ENCODE results near the gene CDPF1.

The CDPF1 gene

GRCh38 chr22:46280063-46280817 is 30.1 kb upstream of the CDPF1 start:
- no peak for TF ChIP-seq CTCF (IDR thresholded peaks at IDR 0.05; ENCODE audit: low read length, missing control alignments)
- no peak overlapping the region for H3K4me3 ChIP-seq (replicated peaks; ENCODE audit: low read depth, low read length)
- DNase-seq (ENCODE audit: low read depth), result no peak

DNA sequence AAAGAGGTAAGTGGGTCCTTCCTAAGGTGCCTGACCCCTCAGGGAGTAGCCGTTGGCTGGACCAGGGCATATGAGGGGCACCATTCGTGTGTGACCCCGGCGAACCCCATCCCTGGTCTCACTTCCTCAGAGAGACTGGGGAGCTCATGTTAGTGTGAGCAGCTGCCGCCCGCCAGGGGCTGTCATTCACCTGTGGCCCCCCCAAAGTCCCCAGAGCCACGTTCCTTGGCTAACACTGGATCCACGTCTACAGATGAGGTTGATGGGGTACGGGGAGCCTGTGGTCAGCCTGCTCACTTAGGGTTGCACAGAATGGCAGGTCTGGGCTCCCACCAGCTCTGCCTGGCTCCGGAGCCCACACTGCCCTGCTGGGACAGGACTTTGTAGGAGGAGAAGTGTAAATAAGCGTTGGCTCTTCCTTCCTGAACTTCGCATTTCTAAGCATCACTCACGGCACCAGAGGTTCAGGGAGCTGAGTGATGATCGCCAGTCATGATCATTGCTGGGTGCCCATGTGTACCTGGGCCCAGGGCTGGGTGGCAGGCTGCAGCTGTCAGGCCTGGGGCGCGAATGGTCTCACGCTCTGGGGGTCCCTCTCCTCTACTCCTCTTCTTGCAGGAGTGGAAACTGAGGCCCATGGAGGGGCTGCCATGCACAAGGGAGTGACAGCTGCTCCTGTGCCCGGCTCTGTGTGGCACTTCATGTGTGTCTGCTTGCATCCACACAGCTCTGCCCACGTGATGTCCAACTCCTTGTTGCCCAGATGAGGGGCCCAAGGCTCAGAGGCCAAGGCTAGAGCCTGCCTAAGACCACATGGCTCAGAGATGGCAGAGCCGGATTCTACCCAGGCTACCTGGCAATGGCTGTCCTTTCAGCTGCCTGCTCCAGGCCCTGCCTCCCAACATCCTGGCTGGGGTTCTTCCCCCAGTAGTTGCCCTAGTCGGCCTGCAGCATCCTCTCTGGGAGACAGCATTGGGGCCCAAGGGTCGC is 28.9 kb upstream of the CDPF1 start:
- DNase-seq (ENCODE audit: low read depth), result no peak
- TF ChIP-seq CTCF (IDR thresholded peaks at IDR 0.05; ENCODE audit: low read length, missing control alignments), result no peak

DNA sequence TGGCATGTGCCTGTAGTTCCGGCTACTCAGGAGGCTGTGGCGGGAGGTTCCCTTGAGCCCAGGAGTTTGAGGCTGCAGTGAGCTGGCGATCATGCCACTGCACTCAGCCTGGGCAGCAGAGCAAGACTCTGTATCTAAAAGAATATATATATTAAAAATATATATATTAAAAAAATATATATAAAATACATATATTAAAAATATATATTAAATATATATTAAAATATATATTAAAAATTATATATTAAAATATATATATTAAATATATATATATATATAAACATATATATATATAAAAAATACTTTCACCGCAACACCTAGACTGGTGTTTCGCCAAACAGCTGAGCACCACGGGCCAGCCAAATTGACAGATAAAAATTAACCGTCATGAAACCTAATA is 26.5 kb upstream of the CDPF1 start:
- H3K4me3 ChIP-seq (replicated peaks; ENCODE audit: low read depth, low read length), result no peak overlapping the region
- TF ChIP-seq CTCF (IDR thresholded peaks at IDR 0.05; ENCODE audit: low read length, missing control alignments), result no peak
- no peak for DNase-seq (ENCODE audit: low read depth)

More for the DNA sequence above, 28.9 kb upstream of the CDPF1 start:
- H3K4me3 ChIP-seq (replicated peaks; ENCODE audit: low read depth, low read length), result no peak overlapping the region

DNA sequence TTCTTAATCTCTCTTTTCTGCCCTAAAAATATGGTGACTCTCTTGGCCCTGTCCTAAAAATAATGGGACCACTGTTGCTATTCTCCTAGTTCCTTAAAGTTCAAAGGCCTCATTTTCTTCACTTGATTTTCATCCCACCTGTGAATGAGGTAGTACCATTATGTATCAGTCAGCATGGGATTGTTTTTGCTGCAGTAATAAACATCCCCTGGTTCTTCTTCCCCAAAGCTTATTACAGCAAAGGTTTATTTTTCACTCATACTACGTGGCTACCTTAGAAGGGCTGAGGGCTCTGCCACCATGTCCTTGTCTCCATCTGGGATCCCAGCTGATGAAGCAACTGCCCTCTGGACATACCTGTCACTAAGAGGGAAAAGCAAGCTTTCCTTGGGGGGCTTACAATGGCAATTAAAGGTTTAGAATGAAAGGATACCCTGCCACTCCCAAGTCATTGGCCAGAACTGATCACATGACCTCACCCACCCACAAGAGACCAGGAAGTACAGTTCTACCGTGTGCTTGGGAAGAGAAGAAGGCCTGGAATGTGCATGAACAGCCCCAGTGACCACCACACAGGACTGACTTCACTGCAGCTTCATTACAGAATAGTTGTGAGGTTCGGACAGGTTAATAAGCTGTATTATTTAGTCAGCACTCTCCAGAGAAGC is 25.5 kb upstream of the CDPF1 start:
- no peak for DNase-seq (ENCODE audit: low read depth)
- no peak overlapping the region for H3K4me3 ChIP-seq (replicated peaks; ENCODE audit: low read depth, low read length)
- no peak for TF ChIP-seq CTCF (IDR thresholded peaks at IDR 0.05; ENCODE audit: low read length, missing control alignments)

GRCh38 chr22:46274381-46274780 is 24.3 kb upstream of the CDPF1 start:
- no peak for TF ChIP-seq CTCF (IDR thresholded peaks at IDR 0.05; ENCODE audit: low read length, missing control alignments)
- H3K4me3 ChIP-seq (replicated peaks; ENCODE audit: low read depth, low read length), result no peak overlapping the region
- DNase-seq (ENCODE audit: low read depth), result no peak

DNA sequence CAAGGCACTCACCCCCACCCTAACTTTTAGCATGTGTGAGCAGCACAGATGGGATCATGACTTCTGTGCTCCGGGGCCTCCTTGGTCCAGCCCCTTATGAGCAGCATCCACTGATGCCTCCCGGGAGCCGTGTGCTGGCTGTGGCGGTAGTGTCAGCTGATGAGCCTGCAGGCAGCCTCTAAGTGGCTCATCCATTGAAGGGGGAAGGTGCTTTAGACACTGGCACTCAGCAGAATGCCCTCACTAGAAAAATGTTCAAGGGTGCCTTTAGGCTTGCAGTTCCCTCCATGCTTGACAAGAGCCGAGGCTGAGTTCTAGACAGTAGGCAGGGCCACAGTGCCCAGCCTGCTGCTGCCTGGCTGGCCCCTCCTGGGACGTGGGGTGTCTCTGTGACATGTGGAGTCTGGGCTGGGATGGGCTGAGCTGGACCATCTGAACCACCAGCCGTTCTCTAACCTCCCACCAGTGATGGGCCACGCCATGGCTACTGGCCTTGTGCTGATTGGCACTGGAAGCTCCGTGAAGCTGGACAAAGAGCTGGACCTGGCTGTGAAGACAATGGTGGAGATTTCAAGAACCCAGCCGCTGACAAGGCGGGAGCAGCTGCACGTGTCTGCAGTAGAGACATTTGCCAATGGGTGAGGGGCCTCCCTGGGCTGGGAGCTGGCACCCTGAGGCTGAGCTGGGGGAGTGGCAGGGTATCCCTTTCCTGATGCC is 23.5 kb upstream of the CDPF1 start:
- no peak overlapping the region for H3K4me3 ChIP-seq (replicated peaks; ENCODE audit: low read depth, low read length)
- DNase-seq (ENCODE audit: low read depth), result no peak
- no peak for TF ChIP-seq CTCF (IDR thresholded peaks at IDR 0.05; ENCODE audit: low read length, missing control alignments)

All from fibroblast of pulmonary artery (primary cell).